Caco-2 (cell line): ENCODE measurements around the gene DENND1B. TPM values are rescaled to one million over a fixed set of nuclear protein-coding genes. Genes with fewer than 3 reads are reported as not detected.

Experiments
- BruUV-seq: library from RNA; stranded (reverse); fragments of 400-500 nt; replicated peaks from 2 replicates; lab custom pipeline; 2021; lab: Mats Ljungman, UMichigan
- CTCF ChIA-PET: fragments of 300-600 bp; sonication (Branson Sonifier 250); formaldehyde crosslinking; loops from one replicate; lab custom pipeline; 2022; ENCODE audit warnings: antibody characterized with exemption; lab: Charles Lee
- POLR2A ChIA-PET: fragments of 300-600 bp; sonication (Branson Sonifier 250); formaldehyde crosslinking; loops from one replicate; lab custom pipeline; 2022; ENCODE audit warnings: antibody characterized with exemption; lab: Charles Lee
- DNase-seq, 2 experiments: peaks; one replicate each; pipeline versions ENCODE4 v3.0.0 to v3.0.0-alpha.2; 2020 to 2022
- H3K27me3 ChIP-seq: replicated peaks from 2 replicates; pipeline ENCODE4 v1.6.0; 2011; ENCODE audit warnings: low read length; ENCODE audit not compliant: control insufficient read depth, insufficient read depth
- H3K36me3 ChIP-seq: 2 replicates; pipeline ENCODE4 v1.5.1; 2011; ENCODE audit warnings: low read length; ENCODE audit not compliant: control insufficient read depth, insufficient read depth
- H3K4me1 ChIP-seq: fragments of 250-450 bp; sonication (Bioruptor Pico); 2 replicates; pipeline ENCODE4 v1.5.1; 2020; ENCODE audit warnings: mild to moderate bottlenecking
- H3K4me3 ChIP-seq: 2 replicates; pipeline ENCODE4 v1.5.1; 2011; ENCODE audit warnings: low read depth, mild to moderate bottlenecking, control low read depth, low read length
- H3K9me3 ChIP-seq: fragments of 250-450 bp; sonication (Bioruptor Pico); 2 replicates; pipeline ENCODE4 v1.5.1; 2020; ENCODE audit warnings: mild to moderate bottlenecking, moderate library complexity
- H3K27ac Mint-ChIP-seq: one replicate; pipeline ENCODE4 v1.8.0; 2022; ENCODE audit warnings: mixed read lengths; ENCODE audit not compliant: unreplicated experiment
- H3K27me3 Mint-ChIP-seq: one replicate; pipeline ENCODE4 v1.8.0; 2022; ENCODE audit warnings: mixed read lengths; ENCODE audit not compliant: insufficient read depth, unreplicated experiment
- H3K36me3 Mint-ChIP-seq: one replicate; pipeline ENCODE4 v1.8.0; 2022; ENCODE audit warnings: mild to moderate bottlenecking, mixed read lengths; ENCODE audit not compliant: insufficient read depth, unreplicated experiment
- H3K4me1 Mint-ChIP-seq: one replicate; pipeline ENCODE4 v1.8.0; 2022; ENCODE audit warnings: low read depth, mixed read lengths; ENCODE audit not compliant: unreplicated experiment
- H3K4me3 Mint-ChIP-seq: one replicate; pipeline ENCODE4 v1.8.0; 2022; ENCODE audit warnings: mild to moderate bottlenecking, moderate library complexity, mixed read lengths; ENCODE audit not compliant: unreplicated experiment
- H3K9me3 Mint-ChIP-seq: one replicate; pipeline ENCODE4 v1.8.0; 2022; ENCODE audit warnings: mixed read lengths; ENCODE audit not compliant: unreplicated experiment
- CTCF ChIP-seq, 2 experiments: fragments of 200-600 bp in 1 of 2; IDR thresholded peaks; 1 replicate in 1 of 2; 2 replicates in 1 of 2; pipeline versions ENCODE4 v1.5.1 to v1.8.0; 2011 to 2022; ENCODE audit warnings: antibody characterized with exemption in 1 of 2, control low read depth in 1 of 2, inconsistent platforms in 1 of 2, low read depth in 1 of 2, low read length in 1 of 2, mild to moderate bottlenecking in 1 of 2, moderate library complexity in 1 of 2; ENCODE audit not compliant: insufficient read depth in 1 of 2, severe bottlenecking in 1 of 2, unreplicated experiment in 1 of 2
- intact Hi-C: fragments of 100-400 bp; cut with micrococcal nuclease; formaldehyde crosslinking; loops from one replicate; pipeline ENCODE4 v1.10.0; 2022; ENCODE audit not compliant: unreplicated experiment
- total RNA-seq: library from RNA; stranded (reverse); gene quantifications from 2 replicates; pipeline ENCODE4 v1.2.3, GENCODE V29; 2022

DENND1B gene
- total RNA-seq, 1 experiment from 2014 or later, result 9.6 TPM

GRCh38 chr1:197464044-197464443 is 311.2 kb downstream of the DENND1B start:
- Mint-ChIP-seq H3K4me3 (no peak overlapping the region), H3K27ac (no peak overlapping the region), H3K9me3 (no peaks in the 10 kb centered on the region), H3K36me3 (no peaks in the 10 kb centered on the region), H3K4me1 (no peaks in the 10 kb centered on the region), H3K27me3 (peaks cover 3% of the 10 kb centered on the region)
- Histone ChIP-seq H3K4me3 (no peak overlapping the region), H3K36me3 (no peaks in the 10 kb centered on the region), H3K4me1 (no peaks in the 10 kb centered on the region), H3K9me3 (no peaks in the 10 kb centered on the region), H3K27me3 (no peaks in the 10 kb centered on the region)
- CTCF ChIA-PET, result interaction anchor here (0.7 kb wide), 1 partner anchor 64 kb away, joined by 11 read pairs; no protein-coding TSS in a partner anchor
- POLR2A ChIA-PET, result no interaction called here
- intact Hi-C loops, result no loop called here
- no TSS peak for BruUV-seq
- no peak for TF ChIP-seq CTCF (IDR thresholded peaks at IDR 0.05; ENCODE audit: insufficient read depth in 1 of 2, low read depth in 1 of 2, low read length in 1 of 2, severe bottlenecking in 1 of 2, unreplicated experiment in 1 of 2)
- no peak for DNase-seq

GRCh38 chr1:197463142-197463541 is 312.1 kb downstream of the DENND1B start:
- POLR2A ChIA-PET, result no interaction called here
- Mint-ChIP-seq H3K4me3 (no peak overlapping the region), H3K36me3 (no peaks in the 10 kb centered on the region), H3K4me1 (no peaks in the 10 kb centered on the region), H3K27ac (no peak overlapping the region), H3K9me3 (no peaks in the 10 kb centered on the region), H3K27me3 (peaks cover 3% of the 10 kb centered on the region)
- Histone ChIP-seq H3K9me3 (no peaks in the 10 kb centered on the region), H3K36me3 (no peaks in the 10 kb centered on the region), H3K27me3 (no peaks in the 10 kb centered on the region), H3K4me3 (no peak overlapping the region), H3K4me1 (no peaks in the 10 kb centered on the region)
- DNase-seq, result no peak
- TF ChIP-seq CTCF (IDR thresholded peaks at IDR 0.05; ENCODE audit: insufficient read depth in 1 of 2, low read depth in 1 of 2, low read length in 1 of 2, severe bottlenecking in 1 of 2, unreplicated experiment in 1 of 2), result no peak
- BruUV-seq, result no TSS peak
- intact Hi-C loops, result no loop called here
- CTCF ChIA-PET, result no interaction called here

GRCh38 chr1:197462539-197462938 is 312.7 kb downstream of the DENND1B start:
- DNase-seq, result no peak
- Mint-ChIP-seq H3K4me3 (no peak overlapping the region), H3K27me3 (peaks cover 6% of the 10 kb centered on the region), H3K36me3 (no peaks in the 10 kb centered on the region), H3K27ac (no peak overlapping the region), H3K9me3 (no peaks in the 10 kb centered on the region), H3K4me1 (no peaks in the 10 kb centered on the region)
- Histone ChIP-seq H3K9me3 (no peaks in the 10 kb centered on the region), H3K4me1 (no peaks in the 10 kb centered on the region), H3K27me3 (no peaks in the 10 kb centered on the region), H3K4me3 (no peak overlapping the region), H3K36me3 (no peaks in the 10 kb centered on the region)
- no TSS peak for BruUV-seq
- ChIA-PET POLR2A (no interaction called here), CTCF (interaction anchor here (1.0 kb wide), 1 partner anchor 63 kb away, joined by 4 read pairs; no protein-coding TSS in a partner anchor)
- intact Hi-C loops, result no loop called here
- no peak for TF ChIP-seq CTCF (IDR thresholded peaks at IDR 0.05; ENCODE audit: insufficient read depth in 1 of 2, low read depth in 1 of 2, low read length in 1 of 2, severe bottlenecking in 1 of 2, unreplicated experiment in 1 of 2)

Other genes with a start within 250 kb of the DENND1B start
- 9.4 and 9.9 TPM in 2 replicates for gene C1orf53, start 127.2 kb upstream of the DENND1B start, total RNA-seq
- gene LHX9, start 141.9 kb upstream of the DENND1B start, total RNA-seq, result 0.12 and 0.36 TPM in 2 replicates